CD4-positive, alpha-beta T cell (primary cell): ENCODE measurements around the gene MEGF9. TPM values are rescaled to one million over a fixed set of nuclear protein-coding genes. Genes with fewer than 3 reads are reported as not detected.

Experiments
- ATAC-seq: fragments of 200-7000 bp; cut with Tn5 transposase; one replicate; pipeline ENCODE4 v1.10.0; 2022; ENCODE audit warnings: mild to moderate bottlenecking; ENCODE audit not compliant: poor library complexity
- CTCF ChIA-PET: fragments of 350-600 bp; sonication (Branson Sonifier 250); formaldehyde crosslinking; loops from one replicate; lab custom pipeline; 2021; ENCODE audit warnings: antibody characterized with exemption, inconsistent platforms; lab: Charles Lee
- POLR2A ChIA-PET: fragments of 350-600 bp; sonication (Branson Sonifier 250); formaldehyde crosslinking; loops from one replicate; lab custom pipeline; 2021; ENCODE audit warnings: antibody characterized with exemption, inconsistent platforms; lab: Charles Lee
- DNase-seq, 14 experiments: peaks; one replicate each; pipeline ENCODE4 v3.0.0-alpha.2; 2013 to 2020; ENCODE audit warnings: mixed read lengths in 2 of 14
- H3K27ac ChIP-seq, 2 donors: one replicate each; pipeline versions ENCODE4 v1.5.1 to v1.7.0; 2013; ENCODE audit warnings: low read length in 2 of 2, low read depth in 1 of 2, mild to moderate bottlenecking in 1 of 2
- H3K27me3 ChIP-seq, 2 experiments: 1 replicate in 1 of 2; 2 replicates in 1 of 2; pipeline versions ENCODE4 v1.6.1 to v1.7.0; 2013; ENCODE audit warnings: low read length in 2 of 2, control low read depth in 1 of 2, mild to moderate bottlenecking in 1 of 2, moderate library complexity in 1 of 2; ENCODE audit not compliant: insufficient read depth in 2 of 2, control insufficient read depth in 1 of 2
- H3K36me3 ChIP-seq: one replicate; pipeline ENCODE4 v1.6.1; 2013; ENCODE audit warnings: low read length, control low read depth; ENCODE audit not compliant: insufficient read depth
- H3K4me1 ChIP-seq: one replicate; pipeline ENCODE4 v1.6.1; 2013; ENCODE audit warnings: low read length, control low read depth; ENCODE audit not compliant: insufficient read depth
- H3K4me3 ChIP-seq: one replicate; pipeline ENCODE4 v1.5.1; 2013; ENCODE audit warnings: mild to moderate bottlenecking, low read length, moderate library complexity
- H3K9me3 ChIP-seq, 2 experiments: 1 replicate in 1 of 2; 2 replicates in 1 of 2; pipeline versions ENCODE4 v1.6.1 to v1.7.0; 2013; ENCODE audit warnings: low read length in 2 of 2, mild to moderate bottlenecking in 2 of 2, control low read depth in 1 of 2, moderate library complexity in 1 of 2; ENCODE audit not compliant: control insufficient read depth in 1 of 2, insufficient read depth in 1 of 2
- H3K27ac Mint-ChIP-seq: one replicate; pipeline ENCODE4 v1.8.0; 2020; ENCODE audit warnings: mixed read lengths
- H3K27me3 Mint-ChIP-seq: one replicate; pipeline ENCODE4 v1.8.0; 2021; ENCODE audit warnings: mixed read lengths
- H3K36me3 Mint-ChIP-seq: one replicate; pipeline ENCODE4 v1.8.0; 2021; ENCODE audit warnings: low read depth, mixed read lengths
- H3K4me1 Mint-ChIP-seq: one replicate; pipeline ENCODE4 v1.8.0; 2021; ENCODE audit warnings: low read depth, mixed read lengths
- H3K4me3 Mint-ChIP-seq: one replicate; pipeline ENCODE4 v1.8.0; 2020; ENCODE audit warnings: mild to moderate bottlenecking, mixed read lengths
- H3K9me3 Mint-ChIP-seq: one replicate; pipeline ENCODE4 v1.8.0; 2020; ENCODE audit warnings: mixed read lengths
- intact Hi-C, 2 experiments: fragments of 100-400 bp; cut with DNase I in 1 of 2; cut with micrococcal nuclease in 1 of 2; formaldehyde crosslinking; loops; one replicate each; pipeline versions ENCODE4 v1.15.1 to v1.9.0; 2023 to 2025; cut with DNase I, micrococcal nuclease
- total RNA-seq, 174 experiments: library from RNA in 2 of 174; stranded (reverse) in 2 of 174; gene quantifications; one replicate each; pipeline ENCODE4 v1.2.3 and lab custom pipeline; 2021 to 2026
- TF ChIP-seq, protein P1 (sequence below): fragments of 200-600 bp; IDR thresholded peaks from one replicate; pipeline ENCODE4 v1.8.0; 2022; ENCODE audit warnings: antibody characterized with exemption, mild to moderate bottlenecking

MEGF9 gene
- total RNA-seq, 2 experiments from 2014 or later: 4.0 to 4.5 TPM

- no peak overlapping the region for H3K4me3 Mint-ChIP-seq
- H3K27me3 Mint-ChIP-seq: no peaks in the 10 kb centered on the region
- ChIA-PET POLR2A (no interaction called here), CTCF (interaction anchor here (1.1 kb wide), 1 partner anchor 33 kb away, joined by 3 read pairs; no protein-coding TSS in a partner anchor)
- H3K9me3 Mint-ChIP-seq: no peaks in the 10 kb centered on the region
- ATAC-seq (no peak), DNase-seq (no peak)
- Histone ChIP-seq H3K27ac (no peak overlapping the region), H3K4me3 (no peak overlapping the region), H3K9me3 (no peaks in the 10 kb centered on the region), H3K27me3 (no peaks in the 10 kb centered on the region), H3K4me1 (peaks cover 6% of the 10 kb centered on the region), H3K36me3 (no peaks in the 10 kb centered on the region)
- H3K4me1 Mint-ChIP-seq: peaks cover 4% of the 10 kb centered on the region
- H3K36me3 Mint-ChIP-seq: no peaks in the 10 kb centered on the region
- H3K27ac Mint-ChIP-seq: no peak overlapping the region
- TF ChIP-seq, protein P1, sequence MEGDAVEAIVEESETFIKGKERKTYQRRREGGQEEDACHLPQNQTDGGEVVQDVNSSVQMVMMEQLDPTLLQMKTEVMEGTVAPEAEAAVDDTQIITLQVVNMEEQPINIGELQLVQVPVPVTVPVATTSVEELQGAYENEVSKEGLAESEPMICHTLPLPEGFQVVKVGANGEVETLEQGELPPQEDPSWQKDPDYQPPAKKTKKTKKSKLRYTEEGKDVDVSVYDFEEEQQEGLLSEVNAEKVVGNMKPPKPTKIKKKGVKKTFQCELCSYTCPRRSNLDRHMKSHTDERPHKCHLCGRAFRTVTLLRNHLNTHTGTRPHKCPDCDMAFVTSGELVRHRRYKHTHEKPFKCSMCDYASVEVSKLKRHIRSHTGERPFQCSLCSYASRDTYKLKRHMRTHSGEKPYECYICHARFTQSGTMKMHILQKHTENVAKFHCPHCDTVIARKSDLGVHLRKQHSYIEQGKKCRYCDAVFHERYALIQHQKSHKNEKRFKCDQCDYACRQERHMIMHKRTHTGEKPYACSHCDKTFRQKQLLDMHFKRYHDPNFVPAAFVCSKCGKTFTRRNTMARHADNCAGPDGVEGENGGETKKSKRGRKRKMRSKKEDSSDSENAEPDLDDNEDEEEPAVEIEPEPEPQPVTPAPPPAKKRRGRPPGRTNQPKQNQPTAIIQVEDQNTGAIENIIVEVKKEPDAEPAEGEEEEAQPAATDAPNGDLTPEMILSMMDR: no peak
- intact Hi-C loops: loop anchor here in 1 of 2 experiments (10.0 kb wide), 2 partner anchors 787 to 1677 kb away; partner anchors contain the start of genes MRRF, RBM18 and STOM
Measured at GRCh38 chr9:120587328-120587727, 126.9 kb downstream of the MEGF9 start.

DNA sequence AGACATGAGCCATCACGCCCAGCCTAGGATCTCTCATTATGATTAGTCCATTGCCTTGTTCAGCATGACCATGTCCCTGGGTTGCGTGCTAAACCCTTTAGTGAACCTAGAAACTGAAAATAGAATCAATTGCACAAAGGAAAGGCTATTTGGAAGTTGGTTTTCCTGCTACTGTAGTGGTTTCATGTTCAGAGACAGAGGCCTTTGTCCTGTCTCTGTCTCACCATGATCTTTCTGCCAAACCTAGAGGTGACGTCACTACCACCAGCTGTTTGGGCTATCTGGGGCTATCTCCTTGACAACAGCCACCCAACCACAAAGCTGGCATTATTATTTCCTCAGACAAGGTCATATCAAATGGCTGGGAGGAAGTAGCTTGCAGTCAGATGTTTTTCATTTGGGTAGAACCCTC lies 130.3 kb downstream of the MEGF9 start:
- TF ChIP-seq, protein P1: no peak
- DNase-seq (peak in 8 of 14 experiments; percentile 5 to 79 (median 18)), ATAC-seq (no peak)
- ChIA-PET CTCF (no interaction called here), POLR2A (no interaction called here)
- Histone ChIP-seq H3K27ac (no peak overlapping the region), H3K9me3 (no peaks in the 10 kb centered on the region), H3K4me3 (no peak overlapping the region), H3K36me3 (no peaks in the 10 kb centered on the region), H3K27me3 (no peaks in the 10 kb centered on the region), H3K4me1 (peaks cover 23% of the 10 kb centered on the region)
- H3K4me3 Mint-ChIP-seq: peak overlapping the region; percentile 42
- no peaks in the 10 kb centered on the region for H3K27me3 Mint-ChIP-seq
- H3K4me1 Mint-ChIP-seq: peaks cover 19% of the 10 kb centered on the region
- peaks cover 2% of the 10 kb centered on the region for H3K9me3 Mint-ChIP-seq
- peaks cover 12% of the 10 kb centered on the region for H3K36me3 Mint-ChIP-seq
- H3K27ac Mint-ChIP-seq: peak overlapping the region; percentile 42
- intact Hi-C loops: loop anchor here in 1 of 2 experiments (5.0 to 10.0 kb wide), 3 partner anchors 618 to 1681 kb away; partner anchors contain the start of genes MRRF, RAB14, RBM18 and STOM

- Mint-ChIP-seq H3K9me3 (peaks cover 2% of the 10 kb centered on the region), H3K4me1 (peaks cover 47% of the 10 kb centered on the region), H3K27ac (peak within 1 kb of the TSS; percentile 92), H3K36me3 (peaks cover 31% of the 10 kb centered on the region), H3K4me3 (peak within 1 kb of the TSS; percentile 99), H3K27me3 (no peaks in the 10 kb centered on the region)
- H3K4me1 ChIP-seq: peaks cover 29% of the 10 kb centered on the region
- TF ChIP-seq, protein P1: no peak
- H3K27ac ChIP-seq: peak within 1 kb of the TSS; percentile 26 to 55
- ATAC-seq (peak; percentile 98), DNase-seq (peak; percentile 84 to 98 (median 90))
- CTCF ChIA-PET: no interaction called here
- POLR2A ChIA-PET: no interaction called here
- H3K4me3 ChIP-seq: peak within 1 kb of the TSS; percentile 84
- intact Hi-C loops: loop anchor here in 1 of 2 experiments (2.0 to 10.0 kb wide), 4 partner anchors 622 to 1685 kb away; partner anchors contain the start of genes MRRF, RAB14, RBM18 and STOM
- H3K27me3 ChIP-seq: no peaks in the 10 kb centered on the region
- no peaks in the 10 kb centered on the region for H3K36me3 ChIP-seq
- H3K9me3 ChIP-seq: no peaks in the 10 kb centered on the region
Measured at GRCh38 chr9:120580051-120580896, 134.0 kb downstream of the MEGF9 start, which contains the start of gene CDK5RAP2. CDK5RAP2 (minus strand) TSS chr9:120580167; CDS start chr9:120579978, 189 bp downstream.
